Ovary (tissue), 3 donors: ENCODE data around the gene ACER3.

Experiments
- CTCF ChIP-seq, 3 donors: fragments of 450-650 bp in 2 of 3; fragments of 200-600 bp in 1 of 3; IDR thresholded peaks; one replicate each; pipeline versions ENCODE4 v1.5.1 to v1.8.0; 2016 to 2022; ENCODE audit warnings: antibody characterized with exemption in 3 of 3, mild to moderate bottlenecking in 1 of 3
- EP300 ChIP-seq: sonication (generic); formaldehyde crosslinking; IDR thresholded peaks from one replicate; pipeline ENCODE4 v1.6.1; 2017; ENCODE audit warnings: antibody characterized with exemption
- POLR2A ChIP-seq: fragments of 450-650 bp; IDR thresholded peaks from one replicate; pipeline ENCODE4 v1.6.1; 2017; ENCODE audit warnings: antibody characterized with exemption, mild to moderate bottlenecking, moderate library complexity
- donor health status: DM: no; HTN: no; CAD: no.

- TF ChIP-seq POLR2A (no peak), CTCF (IDR thresholded peaks at IDR 0.05) (no peak), EP300 (no peak)
These were observed 42.6 kb downstream of the ACER3 start for GRCh38 chr11:76903325-76903724.
